C1 segment of cervical spinal cord (tissue), 14 donors: ENCODE results near the gene APOB.

Experiments
- DNase-seq, 14 donors: peaks; one replicate each; lab custom pipeline; 2025; lab: John Stamatoyannopoulos, UW

APOB gene

DNA sequence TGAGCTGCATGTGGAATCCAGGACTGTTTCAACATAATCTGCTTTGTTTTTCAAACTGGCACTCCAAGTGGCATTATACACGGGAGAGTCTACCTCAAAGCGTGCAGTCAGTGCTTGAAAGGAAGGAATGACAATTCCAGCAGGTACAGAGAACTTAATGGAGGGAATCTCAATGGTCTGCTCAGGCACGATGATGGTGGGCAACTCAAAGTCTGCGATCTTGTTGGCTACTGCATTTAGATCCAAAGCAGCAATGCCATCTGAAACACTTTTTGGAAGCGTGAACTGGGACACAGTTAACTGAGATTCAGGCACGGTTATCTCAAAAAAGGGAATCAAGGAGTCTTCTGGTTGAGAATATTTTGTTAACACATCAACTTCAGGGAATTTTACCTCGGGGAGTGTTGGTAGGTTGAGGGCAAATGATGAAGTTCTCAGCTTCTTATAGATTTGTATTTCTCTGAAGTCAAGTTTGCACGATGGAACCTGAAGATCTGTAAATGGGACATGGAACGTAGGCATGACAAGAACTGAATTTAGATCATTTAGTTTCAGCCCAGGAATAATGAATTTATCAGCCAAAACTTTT, 38.7 kb downstream of the APOB start:
- DNase-seq: no peak

- no peak for DNase-seq
Measured at GRCh38 chr2:21004181-21004572, 39.7 kb downstream of the APOB start.

DNA sequence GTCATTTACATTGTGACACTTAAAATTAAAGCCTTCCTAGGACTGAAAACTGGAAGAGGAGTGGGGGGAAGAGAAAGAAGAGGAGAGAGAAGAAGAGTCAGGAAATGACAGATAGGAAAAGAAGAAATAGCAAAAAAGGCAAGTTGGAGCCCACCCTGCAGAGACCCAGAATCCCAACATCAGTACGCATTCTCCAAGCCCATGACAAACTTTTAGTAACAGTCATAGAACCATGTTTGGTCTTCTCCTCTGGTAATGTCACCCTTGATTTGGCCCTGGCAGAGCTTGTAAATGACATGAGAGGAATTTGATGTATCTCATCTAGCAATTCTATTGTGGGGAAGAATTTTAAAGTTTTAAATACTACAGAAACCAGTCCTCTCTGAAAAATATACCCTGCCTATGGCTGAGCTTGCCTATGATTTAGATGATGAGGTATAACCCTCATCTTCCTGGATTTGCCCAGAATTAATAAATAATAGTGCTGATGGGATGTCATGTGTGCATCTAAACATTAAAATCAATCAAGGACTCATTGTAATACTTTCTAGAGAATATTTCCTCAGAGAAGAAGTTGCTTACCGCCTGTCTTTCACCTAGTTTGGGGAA, 40.2 kb downstream of the APOB start:
- no peak for DNase-seq

- no peak for DNase-seq
Measured at GRCh38 chr2:21002814-21003192, 41.1 kb downstream of the APOB start.

DNA sequence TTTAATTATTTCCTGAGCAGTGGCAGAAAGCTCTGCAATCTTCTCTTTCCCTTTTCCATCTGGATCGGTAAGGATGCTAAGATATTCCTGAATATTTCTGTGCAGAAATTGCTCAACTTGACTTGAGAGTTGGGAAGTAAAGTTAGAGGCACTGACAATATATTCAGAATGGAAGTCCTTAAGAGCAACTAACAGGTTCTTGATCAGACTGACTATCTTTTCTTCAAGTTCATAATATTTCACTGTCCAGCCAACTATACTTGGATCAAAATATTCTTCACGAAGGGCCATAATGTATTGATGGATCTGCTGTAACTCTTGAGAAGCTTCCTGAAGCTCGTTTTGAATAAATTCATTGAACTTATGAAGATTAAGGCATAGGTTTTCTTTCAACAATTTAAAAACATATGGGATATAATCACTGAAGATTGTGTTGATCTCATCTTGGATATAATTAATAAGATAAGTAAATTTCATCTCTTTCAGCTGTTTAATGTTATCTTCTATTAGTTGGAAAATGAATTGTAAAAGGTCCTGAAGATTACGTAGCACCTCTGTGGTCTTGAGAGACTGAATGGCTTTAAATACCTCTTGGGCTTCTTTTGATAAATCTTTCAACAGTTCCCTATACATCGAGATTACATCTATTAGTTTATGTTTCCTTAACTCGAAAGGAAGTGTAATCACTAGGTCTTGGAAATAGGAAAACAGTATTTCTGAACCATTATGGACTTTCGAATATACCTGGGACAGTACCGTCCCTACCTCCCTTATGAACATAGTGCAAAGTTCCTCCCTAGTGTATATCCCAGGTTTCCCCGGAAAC, 41.7 kb downstream of the APOB start:
- DNase-seq: no peak

GRCh38 chr2:21001225-21001946, 42.5 kb downstream of the APOB start:
- no peak for DNase-seq

GRCh38 chr2:20999906-21000645, 43.8 kb downstream of the APOB start:
- DNase-seq: no peak

DNA sequence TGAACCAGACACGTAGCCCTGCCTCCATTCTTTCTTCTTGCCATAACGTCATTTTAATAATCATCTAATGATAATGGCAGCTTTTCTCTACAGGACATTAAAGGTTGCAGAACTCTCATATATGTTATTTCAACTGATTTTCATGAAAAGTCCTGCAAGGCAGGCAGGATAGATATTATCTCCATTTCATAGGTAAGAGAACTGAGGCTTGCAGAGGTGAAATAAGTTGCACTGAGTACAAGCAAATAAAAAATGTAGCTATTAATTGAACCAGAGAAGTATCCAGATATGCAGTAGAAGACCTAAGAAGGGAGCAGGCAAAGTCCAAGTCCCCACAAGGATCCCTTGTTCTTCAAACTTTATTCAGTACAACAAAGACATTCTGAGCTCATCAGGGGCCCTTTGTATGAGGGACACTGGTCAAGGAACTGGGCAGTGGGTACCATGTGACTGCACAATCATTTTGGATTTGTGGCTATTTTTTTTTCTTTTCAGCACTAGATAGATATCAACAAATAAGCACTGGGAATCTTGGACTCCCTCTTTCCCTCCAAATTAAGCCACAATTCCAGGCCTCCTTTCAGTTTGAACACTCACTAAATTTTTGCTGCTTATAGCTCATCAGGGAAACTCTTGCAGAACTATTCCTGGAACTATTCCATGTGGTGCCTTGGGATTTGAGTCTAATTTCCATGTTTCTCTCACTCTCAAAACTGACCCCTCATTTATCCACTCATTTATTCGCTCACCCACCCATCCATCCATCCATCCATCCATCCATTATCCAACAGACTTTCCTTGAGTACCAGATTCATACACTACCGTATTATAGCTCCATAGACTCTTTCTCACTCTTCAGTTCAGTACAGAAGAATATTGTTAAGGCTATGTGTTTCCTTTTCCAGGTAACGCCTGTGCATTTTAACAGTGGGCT, 44.6 kb downstream of the APOB start:
- DNase-seq: no peak

GRCh38 chr2:20997953-20998722, 45.7 kb downstream of the APOB start:
- no peak for DNase-seq

DNA sequence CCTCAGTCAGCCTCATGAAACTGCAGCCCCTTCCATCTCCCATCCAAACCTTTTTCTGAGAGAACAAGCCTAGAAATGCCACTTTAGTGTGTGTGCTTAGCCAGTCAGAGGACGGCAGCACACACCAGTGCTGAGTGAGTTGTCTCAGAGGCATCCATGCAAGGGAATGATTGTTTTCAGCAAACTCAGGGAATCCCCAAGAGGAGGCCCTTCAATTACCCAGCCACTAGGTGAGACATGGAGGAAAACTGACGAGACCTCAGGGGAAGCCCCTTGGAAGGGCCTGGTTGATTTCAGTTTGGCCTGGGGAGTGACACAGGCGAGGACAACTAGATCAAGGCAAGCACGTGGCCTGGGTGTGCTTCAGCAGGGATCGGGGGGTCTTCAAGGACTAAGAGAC, 49.7 kb downstream of the APOB start:
- no peak for DNase-seq

GRCh38 chr2:20992201-20992711, 51.6 kb downstream of the APOB start:
- peak in 1 of 14 donors; percentile 22 for DNase-seq

DNA sequence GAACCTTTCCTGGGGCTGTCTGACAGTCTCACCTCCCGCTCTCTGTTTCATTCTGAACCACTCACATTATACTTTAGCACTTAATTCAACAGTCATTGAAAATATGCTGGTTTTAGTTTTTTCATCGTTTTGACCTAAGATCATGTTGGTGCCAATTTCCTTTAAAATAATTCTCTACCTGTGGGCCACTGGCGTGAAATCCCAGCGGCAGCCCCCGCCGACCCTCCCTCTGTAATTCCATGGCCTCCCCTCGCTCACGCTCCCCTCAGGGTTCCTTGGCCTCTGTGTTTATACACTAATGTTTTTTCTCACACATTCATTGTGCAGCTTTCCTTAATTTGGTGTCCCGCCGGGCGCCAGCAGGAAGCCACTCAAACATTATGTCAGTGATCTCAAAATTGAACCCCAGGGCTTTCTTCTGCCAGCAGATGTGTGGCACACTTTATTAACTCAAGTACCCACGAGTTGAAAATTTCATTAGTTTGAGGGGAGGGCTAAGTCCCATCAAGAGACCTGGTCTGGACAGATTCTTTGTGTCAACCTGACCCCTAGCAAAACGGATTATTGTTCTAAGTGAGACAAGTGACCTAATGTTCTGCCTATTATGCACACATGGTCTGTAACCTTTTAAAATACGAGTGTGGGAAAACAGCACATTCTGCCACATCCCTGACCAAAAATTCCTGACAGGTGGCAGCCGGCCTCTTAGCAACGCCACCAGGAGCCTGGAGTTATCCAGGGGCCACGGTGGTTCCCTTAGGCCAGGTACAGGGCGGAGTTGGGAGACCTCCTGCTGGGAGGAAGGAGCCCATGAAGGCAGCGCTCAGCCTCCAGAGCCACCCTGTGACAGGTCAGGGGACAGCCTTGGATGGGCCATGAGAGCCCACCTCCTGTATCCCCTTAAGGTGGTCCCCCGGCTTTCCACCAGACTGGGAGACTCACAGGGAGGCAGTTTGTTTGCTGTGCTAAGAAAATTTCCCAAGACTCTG, 53.1 kb downstream of the APOB start:
- peak in 3 of 14 donors; percentile 19 to 31 (median 23) for DNase-seq

- no peak for DNase-seq
Measured at GRCh38 chr2:20989404-20989803, 54.5 kb downstream of the APOB start.

- peak in 5 of 14 donors; percentile 7 to 64 (median 18) for DNase-seq
Measured at GRCh38 chr2:20988905-20989304, 55.0 kb downstream of the APOB start.

DNA sequence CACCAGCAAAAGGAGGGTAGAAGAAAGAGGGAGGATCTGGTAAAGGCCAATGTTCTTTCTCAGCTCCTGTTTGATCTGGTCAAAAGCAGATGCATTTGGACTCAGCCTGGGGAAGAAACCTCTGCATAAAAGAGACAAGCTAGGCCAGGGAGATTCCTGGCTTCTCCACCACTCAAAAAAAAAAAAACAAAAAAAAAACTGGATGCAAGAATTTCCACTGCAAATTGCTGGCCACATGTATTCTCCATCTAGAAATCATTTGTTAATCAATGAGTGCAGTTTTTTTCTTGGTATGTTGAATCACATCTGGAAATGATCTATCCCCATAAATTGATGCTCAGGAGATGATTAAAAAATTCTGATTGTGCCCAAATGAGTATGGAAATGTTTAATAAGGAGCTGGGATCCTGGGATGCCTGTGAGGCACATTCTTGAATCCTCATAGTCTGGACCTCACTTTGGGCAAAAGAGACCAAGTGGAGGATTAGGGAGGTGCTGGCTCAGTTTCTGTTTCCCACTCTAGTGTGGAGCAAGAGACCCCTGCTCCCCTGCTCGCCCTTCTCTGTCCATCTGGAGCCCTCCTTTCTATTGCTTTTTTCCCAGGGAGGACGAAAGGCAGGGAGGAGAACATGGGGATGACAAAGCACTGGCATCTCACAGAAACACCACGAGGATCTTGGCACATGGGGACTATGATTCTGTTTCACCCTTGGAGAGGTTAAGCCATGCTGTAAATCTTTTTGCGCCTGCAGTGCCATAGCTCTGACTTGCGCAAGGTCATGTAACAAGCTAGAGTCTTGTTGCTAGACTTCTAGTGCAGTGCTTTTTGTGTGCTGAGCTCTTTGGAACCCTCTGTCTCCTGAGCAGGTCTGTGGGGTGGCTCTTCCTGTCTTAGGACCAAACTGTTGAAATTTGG, 57.6 kb downstream of the APOB start:
- no peak for DNase-seq

DNA sequence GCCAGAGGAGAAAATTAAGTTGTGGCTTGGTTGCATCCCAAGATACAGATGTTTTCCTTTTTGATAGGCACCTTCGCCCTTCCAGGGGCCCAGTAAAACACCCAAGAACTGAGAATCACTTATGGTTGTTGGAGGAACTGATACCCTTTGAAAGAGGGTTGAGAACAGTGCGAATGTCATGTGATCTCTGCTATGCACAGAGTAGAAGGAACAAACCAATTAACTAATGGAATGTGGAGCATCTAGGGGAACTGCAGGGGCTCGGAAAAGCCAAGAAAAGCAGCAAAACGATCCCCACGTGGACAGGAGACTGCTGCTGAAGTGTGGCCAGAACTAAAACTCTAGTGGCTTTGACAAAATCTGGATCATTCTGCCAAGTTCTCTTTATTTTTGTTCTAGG, 58.8 kb downstream of the APOB start:
- no peak for DNase-seq

GRCh38 chr2:20984408-20984807, 59.5 kb downstream of the APOB start:
- no peak for DNase-seq
